HepG2 (cell line): ENCODE results near the gene AKAP12. TPM values are rescaled to one million over a fixed set of nuclear protein-coding genes. Genes with fewer than 3 reads are reported as not detected.

ENCODE experiments used
- GATA4 ChIP-seq: sonication (generic); IDR thresholded peaks from 2 replicates; pipeline ENCODE4 v1.6.1; 2016; ENCODE audit warnings: antibody characterized with exemption, low read depth, borderline replicate concordance
- IRF2 ChIP-seq: IDR thresholded peaks from 2 replicates; pipeline ENCODE4 v1.6.1; 2018; ENCODE audit warnings: missing genetic modification reagents, missing compliant biosample characterization
- KAT2B ChIP-seq: fragments of 150-350 bp; IDR thresholded peaks from 2 replicates; pipeline ENCODE4 v1.6.1; 2014; ENCODE audit warnings: low read depth, low read length, borderline replicate concordance
- MAFK ChIP-seq, 2 experiments: IDR thresholded peaks in 1 of 2; conservative IDR thresholded peaks in 1 of 2; 2 replicates each; pipeline ENCODE4 v1.6.1; 2011; ENCODE audit warnings: improper control_type of control experiment in 2 of 2, low read length in 2 of 2
- NFYB ChIP-seq: sonication (generic); formaldehyde crosslinking; IDR thresholded peaks from 2 replicates; pipeline ENCODE4 v1.4.0; 2020; ENCODE audit warnings: missing genetic modification reagents
- NFYC ChIP-seq: IDR thresholded peaks from 2 replicates; pipeline ENCODE4 v1.6.1; 2016; ENCODE audit warnings: missing genetic modification reagents, missing compliant biosample characterization
- SMYD3 ChIP-seq: sonication (generic); formaldehyde crosslinking; IDR thresholded peaks from 2 replicates; pipeline ENCODE4 v1.8.1; 2023; ENCODE audit warnings: mild to moderate bottlenecking, missing genetic modification reagents
- SRSF9 ChIP-seq: fragments of 200-400 bp; formaldehyde crosslinking; IDR thresholded peaks from 2 replicates; pipeline ENCODE4 v1.6.1; 2018; ENCODE audit warnings: borderline replicate concordance, mild to moderate bottlenecking, low read depth, low read length; ENCODE audit not compliant: insufficient read depth, poor library complexity, severe bottlenecking
- TEAD3 ChIP-seq: optimal IDR thresholded peaks from 2 replicates; pipeline ENCODE3; 2016; ENCODE audit warnings: borderline replicate concordance
- ZBTB2 ChIP-seq: sonication (generic); formaldehyde crosslinking; IDR thresholded peaks from 2 replicates; pipeline ENCODE4 v1.8.0; 2022; ENCODE audit warnings: low read depth, missing genetic modification reagents
- ZNF224 ChIP-seq: sonication (generic); formaldehyde crosslinking; IDR thresholded peaks from 2 replicates; pipeline ENCODE4 v1.5.0; 2020; ENCODE audit warnings: mild to moderate bottlenecking, missing genetic modification reagents
- ZNF296 ChIP-seq: sonication (generic); formaldehyde crosslinking; conservative IDR thresholded peaks from 2 replicates; pipeline ENCODE4 v1.5.0; 2020; ENCODE audit warnings: mild to moderate bottlenecking, missing genetic modification reagents
- ZNF33B ChIP-seq: sonication (generic); formaldehyde crosslinking; IDR thresholded peaks from 2 replicates; pipeline ENCODE4 v1.5.1; 2020; ENCODE audit warnings: mild to moderate bottlenecking, missing genetic modification reagents
- ZNF678 ChIP-seq: sonication (generic); formaldehyde crosslinking; IDR thresholded peaks from 2 replicates; pipeline ENCODE4 v1.4.0; 2020; ENCODE audit warnings: mild to moderate bottlenecking, missing genetic modification reagents
- ZNF746 ChIP-seq: sonication (generic); formaldehyde crosslinking; IDR thresholded peaks from 2 replicates; pipeline ENCODE4 v1.8.0; 2022; ENCODE audit warnings: mild to moderate bottlenecking, missing genetic modification reagents
- ZNF841 ChIP-seq: sonication (generic); formaldehyde crosslinking; IDR thresholded peaks from 2 replicates; pipeline ENCODE4 v1.8.1; 2023; ENCODE audit warnings: missing genetic modification reagents, borderline replicate concordance
- polyA plus RNA-seq, 8 experiments: library from polyadenylated mRNA; depleted of rRNA in 3 of 8; stranded (reverse) in 7 of 8; unstranded in 1 of 8; fragments of >200 nt; fragmentation: Illumina TruSeq in 4 of 8; extraction: Trizol in 4 of 8; gene quantifications; 2 replicates each; pipeline versions ENCODE4 v1.2.1 to v1.2.3, GENCODE V29; 2011 to 2016; ENCODE audit warnings: low read depth in 4 of 8, missing spikeins in 1 of 8, mixed read lengths in 1 of 8; ENCODE audit not compliant: insufficient read depth in 1 of 8
- total RNA-seq, 5 experiments: library from RNA; depleted of rRNA; stranded (reverse); fragments of >200 nt; fragmentation: Illumina TruSeq; extraction: Trizol; gene quantifications; 2 replicates each; pipeline ENCODE4 v1.2.3, GENCODE V29; 2016; ENCODE audit warnings: low read depth in 1 of 5
- TF ChIP-seq, protein P1 (sequence below), 2 experiments: sonication (generic) in 1 of 2; formaldehyde crosslinking in 1 of 2; IDR thresholded peaks; 2 replicates each; pipeline versions ENCODE4 v1.6.1 to v1.9.0; 2014 to 2022; ENCODE audit warnings: antibody characterized with exemption in 1 of 2, borderline replicate concordance in 1 of 2, inconsistent platforms in 1 of 2, low read depth in 1 of 2, missing genetic modification reagents in 1 of 2
- TF ChIP-seq, protein P2 (sequence below): sonication (generic); formaldehyde crosslinking; IDR thresholded peaks from 2 replicates; pipeline ENCODE4 v1.4.0; 2020; ENCODE audit warnings: missing genetic modification reagents
- TF ChIP-seq, protein P3 (sequence below): sonication (generic); formaldehyde crosslinking; IDR thresholded peaks from 2 replicates; pipeline ENCODE4 v1.4.0; 2020; ENCODE audit warnings: missing genetic modification reagents

Gene AKAP12
- total and polyA plus RNA-seq, 2 of the 13 experiments (the other 11 are each of a cell fraction or from before 2014, with no cell fraction given), result 10.6 to 19.0 TPM

DNA sequence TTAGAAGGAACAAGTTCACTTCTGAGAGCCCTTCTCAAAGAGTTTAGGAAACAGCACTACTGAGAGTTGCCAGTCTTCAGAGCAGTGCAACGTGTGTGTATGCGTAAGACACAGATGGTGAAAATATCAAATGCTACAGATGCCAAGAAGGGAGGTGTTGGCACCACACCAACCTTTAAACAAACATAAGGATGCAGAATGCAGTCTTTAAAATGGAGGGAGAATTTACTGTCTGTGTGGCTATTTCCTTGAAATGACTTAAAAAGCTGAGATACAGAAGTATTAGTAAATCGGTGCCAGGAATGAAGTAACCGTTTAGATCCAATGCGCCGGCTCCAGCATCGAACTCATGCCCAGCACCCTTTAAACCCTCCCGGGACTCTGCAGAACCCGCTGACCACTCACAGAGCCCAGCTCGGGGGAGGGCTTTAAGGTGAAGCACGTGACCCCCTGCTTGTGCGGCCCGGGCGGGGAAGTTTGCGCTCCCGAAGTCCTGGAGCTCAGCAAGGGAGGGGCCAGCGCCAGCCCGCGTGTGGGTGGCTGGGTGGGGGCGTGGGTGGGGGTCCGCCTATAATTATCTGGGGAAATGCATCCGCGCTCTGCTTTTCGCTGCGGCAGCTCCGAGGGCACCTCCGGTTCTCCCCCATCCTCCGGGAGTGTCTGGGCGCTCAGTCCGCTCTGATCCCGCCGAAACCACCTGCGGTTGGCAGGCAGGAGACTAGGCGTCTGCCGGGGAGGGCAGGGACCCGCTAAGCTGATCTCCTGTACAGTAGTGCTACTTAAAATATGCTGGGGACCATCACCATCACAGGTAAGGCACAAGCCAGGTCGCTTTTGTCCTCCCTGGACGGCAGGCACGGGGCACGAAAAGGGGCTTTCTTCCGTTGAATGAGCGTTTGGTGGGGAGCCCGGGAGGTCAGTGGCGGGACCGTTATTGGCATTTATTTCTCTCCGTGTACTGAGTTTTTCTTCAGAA is 85.6 kb downstream of the AKAP12 start (continued):
- TF ChIP-seq, protein P1, sequence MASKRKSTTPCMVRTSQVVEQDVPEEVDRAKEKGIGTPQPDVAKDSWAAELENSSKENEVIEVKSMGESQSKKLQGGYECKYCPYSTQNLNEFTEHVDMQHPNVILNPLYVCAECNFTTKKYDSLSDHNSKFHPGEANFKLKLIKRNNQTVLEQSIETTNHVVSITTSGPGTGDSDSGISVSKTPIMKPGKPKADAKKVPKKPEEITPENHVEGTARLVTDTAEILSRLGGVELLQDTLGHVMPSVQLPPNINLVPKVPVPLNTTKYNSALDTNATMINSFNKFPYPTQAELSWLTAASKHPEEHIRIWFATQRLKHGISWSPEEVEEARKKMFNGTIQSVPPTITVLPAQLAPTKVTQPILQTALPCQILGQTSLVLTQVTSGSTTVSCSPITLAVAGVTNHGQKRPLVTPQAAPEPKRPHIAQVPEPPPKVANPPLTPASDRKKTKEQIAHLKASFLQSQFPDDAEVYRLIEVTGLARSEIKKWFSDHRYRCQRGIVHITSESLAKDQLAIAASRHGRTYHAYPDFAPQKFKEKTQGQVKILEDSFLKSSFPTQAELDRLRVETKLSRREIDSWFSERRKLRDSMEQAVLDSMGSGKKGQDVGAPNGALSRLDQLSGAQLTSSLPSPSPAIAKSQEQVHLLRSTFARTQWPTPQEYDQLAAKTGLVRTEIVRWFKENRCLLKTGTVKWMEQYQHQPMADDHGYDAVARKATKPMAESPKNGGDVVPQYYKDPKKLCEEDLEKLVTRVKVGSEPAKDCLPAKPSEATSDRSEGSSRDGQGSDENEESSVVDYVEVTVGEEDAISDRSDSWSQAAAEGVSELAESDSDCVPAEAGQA (IDR thresholded peaks at IDR 0.05; ENCODE audit: low read depth), result 0 out of 2 replicates have a peak, but pooled peaks have one; percentile 31
- TF ChIP-seq, protein P1 (CRISPR knock-in tag; IDR thresholded peaks at IDR 0.05; ENCODE audit: borderline replicate concordance), result no peak
- TF ChIP-seq, protein P2, sequence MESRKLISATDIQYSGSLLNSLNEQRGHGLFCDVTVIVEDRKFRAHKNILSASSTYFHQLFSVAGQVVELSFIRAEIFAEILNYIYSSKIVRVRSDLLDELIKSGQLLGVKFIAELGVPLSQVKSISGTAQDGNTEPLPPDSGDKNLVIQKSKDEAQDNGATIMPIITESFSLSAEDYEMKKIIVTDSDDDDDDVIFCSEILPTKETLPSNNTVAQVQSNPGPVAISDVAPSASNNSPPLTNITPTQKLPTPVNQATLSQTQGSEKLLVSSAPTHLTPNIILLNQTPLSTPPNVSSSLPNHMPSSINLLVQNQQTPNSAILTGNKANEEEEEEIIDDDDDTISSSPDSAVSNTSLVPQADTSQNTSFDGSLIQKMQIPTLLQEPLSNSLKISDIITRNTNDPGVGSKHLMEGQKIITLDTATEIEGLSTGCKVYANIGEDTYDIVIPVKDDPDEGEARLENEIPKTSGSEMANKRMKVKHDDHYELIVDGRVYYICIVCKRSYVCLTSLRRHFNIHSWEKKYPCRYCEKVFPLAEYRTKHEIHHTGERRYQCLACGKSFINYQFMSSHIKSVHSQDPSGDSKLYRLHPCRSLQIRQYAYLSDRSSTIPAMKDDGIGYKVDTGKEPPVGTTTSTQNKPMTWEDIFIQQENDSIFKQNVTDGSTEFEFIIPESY (CRISPR knock-in tag), result no peak
- no peak for TF ChIP-seq SMYD3 (CRISPR knock-in tag)
- TF ChIP-seq GATA4, result no peak
- no peak for TF ChIP-seq ZNF224 (CRISPR knock-in tag)
- TF ChIP-seq NFYB, result peak; percentile 45
- TF ChIP-seq MAFK (conservative IDR thresholded peaks at IDR 0.05 in 1 of 2, IDR thresholded peaks at IDR 0.05 in 1 of 2; ENCODE audit: low read length in 2 of 2), result no peak
- TF ChIP-seq ZNF678 (CRISPR knock-in tag), result no peak
- no peak for TF ChIP-seq ZNF746 (CRISPR knock-in tag)
- no peak for TF ChIP-seq ZNF296 (CRISPR knock-in tag)
- peak; percentile 71; the same call in 1 of the 2 replicates for TF ChIP-seq ZNF33B
- TF ChIP-seq, protein P3, sequence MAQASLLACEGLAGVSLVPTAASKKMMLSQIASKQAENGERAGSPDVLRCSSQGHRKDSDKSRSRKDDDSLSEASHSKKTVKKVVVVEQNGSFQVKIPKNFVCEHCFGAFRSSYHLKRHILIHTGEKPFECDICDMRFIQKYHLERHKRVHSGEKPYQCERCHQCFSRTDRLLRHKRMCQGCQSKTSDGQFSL (CRISPR knock-in tag), result no peak
- no peak for TF ChIP-seq TEAD3 (CRISPR knock-in tag)
- TF ChIP-seq KAT2B, result no peak
- TF ChIP-seq ZNF841 (CRISPR knock-in tag), result no peak
- TF ChIP-seq ZBTB2, result peak; percentile 41; the same call in 1 of the 2 replicates
- no peak for TF ChIP-seq IRF2 (CRISPR knock-in tag)
- TF ChIP-seq NFYC (CRISPR knock-in tag), result no peak
- TF ChIP-seq SRSF9, result no peak
